Naive thymus-derived CD4-positive, alpha-beta T cell (primary cell): ENCODE measurements around the gene RNF146. TPM values are rescaled to one million over a fixed set of nuclear protein-coding genes. Genes with fewer than 3 reads are reported as not detected.

ENCODE experiments used
- polyA plus RNA-seq, 2 donors: library from polyadenylated mRNA; unstranded; fragments of 300-500 nt; fragmentation: Illumina TruSeq; gene quantifications; one replicate each; pipeline ENCODE4 v1.2.3, GENCODE V29; 2021
- total RNA-seq, 6 experiments: library from RNA in 5 of 6; stranded (reverse) in 5 of 6; gene quantifications; 1 replicate in 5 of 6; 2 replicates in 1 of 6; pipeline ENCODE4 v1.2.3 and lab custom pipeline; 2021 to 2026

Gene RNF146
- total and polyA plus RNA-seq, 7 experiments from 2014 or later: 8.1 to 38.1 (median 20.2) TPM

Other genes with a start within 250 kb of the RNF146 start
- gene RSPO3, start 148.2 kb upstream of the RNF146 start, total RNA-seq: not detected
- not detected for gene RSPO3, start 148.2 kb upstream of the RNF146 start, polyA plus RNA-seq
- 10 to 100 TPM; 18.1 to 46.5 (median 34.3) TPM for gene ECHDC1, start 76.7 kb downstream of the RNF146 start, total RNA-seq
- gene ECHDC1, start 76.7 kb downstream of the RNF146 start, polyA plus RNA-seq: 10 to 100 TPM; 65.0 to 77.0 TPM
- gene KIAA0408, start 192.5 kb downstream of the RNF146 start, total RNA-seq: 10 to 100 TPM in 1 of 5 experiments, 1 to 10 TPM in 2, under 1 TPM in 2; 0.64 to 11.3 (median 2.3) TPM
- gene KIAA0408, start 192.5 kb downstream of the RNF146 start, polyA plus RNA-seq: under 1 TPM in 1 of 2 donors, not detected in 1; 0.14 TPM